Measurements from ENCODE around the gene KLHL26.

The KLHL26 gene

DNA sequence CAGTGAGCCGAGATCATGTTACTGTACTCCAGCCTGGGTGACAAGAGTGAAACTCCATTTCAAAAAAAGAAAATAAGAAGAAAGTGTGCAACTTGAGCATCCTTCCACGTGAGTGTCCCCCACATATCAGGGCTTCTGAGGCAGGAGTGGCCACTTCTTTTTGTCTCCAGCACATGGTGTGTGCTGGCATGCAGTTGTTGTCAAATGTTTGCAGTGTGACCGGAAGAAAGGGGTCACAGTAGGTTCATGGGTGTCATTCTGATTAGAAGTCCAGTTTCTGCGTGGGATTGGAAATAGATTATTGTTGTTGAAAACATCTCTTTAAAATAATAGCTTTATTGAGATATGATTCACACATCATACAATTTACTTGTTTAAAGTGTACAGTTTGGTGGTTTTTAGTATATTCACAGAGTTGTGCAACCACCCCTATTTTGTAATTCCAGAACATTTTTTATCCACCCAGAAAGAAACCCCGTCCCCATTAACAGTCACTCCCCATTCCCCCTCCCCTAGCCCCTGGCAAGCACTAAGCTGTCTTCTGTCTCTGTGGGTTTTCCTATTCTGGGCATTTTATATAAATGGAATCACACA lies 48.9 kb downstream of the KLHL26 start:
- H3K4me1 ChIP-seq, result peaks cover 34 to 74% (median 49%) of the 10 kb centered on the region in 10 experiments
- H3K4me2 ChIP-seq, result peak overlapping the region in 8 of 11 experiments; percentile 97 to 100 (median 98); a peak in 9 of 22 replicates
- no peak overlapping the region for H3K27ac ChIP-seq

GRCh38 chr19:18687740-18688465 lies 51.1 kb downstream of the KLHL26 start:
- Histone ChIP-seq H3K4me3 (no peak overlapping the region), H3K4me2 (peak overlapping the region in 4 of 11 experiments; percentile 10 to 37 (median 20); a peak in 6 of 22 replicates), H4K20me1 (peaks cover 27 to 90% (median 78%) of the 10 kb centered on the region in 11 experiments; a peak in 21 of 22 replicates), H3K36me3 (peaks cover 0 to 22% (median 0%) of the 10 kb centered on the region in 11 experiments; a peak in 5 of 22 replicates), H3K27me3 (no peaks in the 10 kb centered on the region), H3K27ac (no peak overlapping the region), H3K9ac (no peak overlapping the region), H3K4me1 (peaks cover 25 to 54% (median 40%) of the 10 kb centered on the region in 10 experiments), H3K9me3 (replicated peaks in 1 of 11) (0 out of 22 replicates have a peak, but pooled peaks cover 0 to 6% (median 0%) of the 10 kb centered on the region in 11 experiments)
- no peak for TF ChIP-seq Cebpa-rat (IDR thresholded peaks at IDR 0.05)

More for the DNA sequence above, 48.9 kb downstream of the KLHL26 start:
- TF ChIP-seq Cebpa-rat (IDR thresholded peaks at IDR 0.05), result no peak
- Histone ChIP-seq H3K36me3 (peaks cover 0 to 22% (median 0%) of the 10 kb centered on the region in 11 experiments; a peak in 5 of 22 replicates), H4K20me1 (peaks cover 20 to 68% (median 60%) of the 10 kb centered on the region in 11 experiments; a peak in 21 of 22 replicates), H3K9me3 (replicated peaks in 1 of 11) (0 out of 22 replicates have a peak, but pooled peaks cover 0 to 6% (median 0%) of the 10 kb centered on the region in 11 experiments), H3K27me3 (no peaks in the 10 kb centered on the region), H3K9ac (0 out of 22 replicates have a peak overlapping the region, but pooled peaks of 1 of the 11 experiments have one; percentile 30), H3K4me3 (no peak overlapping the region)

GRCh38 chr19:18696023-18696422 lies 59.2 kb downstream of the KLHL26 start:
- Histone ChIP-seq H3K4me2 (peak overlapping the region in 2 of 11 experiments; percentile 8 to 13; a peak in 1 of 22 replicates), H3K9ac (no peak overlapping the region), H3K4me3 (no peak overlapping the region), H3K36me3 (peaks cover 0 to 8% (median 0%) of the 10 kb centered on the region in 11 experiments; a peak in 2 of 22 replicates), H3K27ac (no peak overlapping the region), H4K20me1 (peaks cover 77 to 100% (median 96%) of the 10 kb centered on the region in 11 experiments), H3K9me3 (replicated peaks in 1 of 11) (no peaks in the 10 kb centered on the region), H3K4me1 (peaks cover 33 to 66% (median 43%) of the 10 kb centered on the region in 10 experiments), H3K27me3 (no peaks in the 10 kb centered on the region)
- no peak for TF ChIP-seq Cebpa-rat (IDR thresholded peaks at IDR 0.05)

DNA sequence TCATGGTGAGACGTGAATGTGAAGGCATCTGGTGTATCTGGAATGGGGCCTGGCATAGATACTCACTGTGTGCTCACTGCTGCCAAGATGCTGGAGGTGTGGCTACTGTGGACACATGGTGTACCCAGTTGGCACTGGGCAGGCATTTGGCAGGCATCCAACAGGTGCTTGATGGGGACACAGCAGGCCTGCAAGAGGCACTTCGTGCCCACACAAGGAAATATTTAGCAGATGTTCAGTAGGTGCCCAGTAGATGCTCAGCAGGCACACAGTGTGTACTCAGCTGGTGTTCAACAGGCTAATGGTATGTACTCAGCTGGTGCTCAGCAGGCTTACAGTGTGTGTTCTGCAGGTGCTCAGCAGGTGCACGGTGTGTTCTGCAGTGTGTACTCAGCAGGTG lies 60.9 kb downstream of the KLHL26 start:
- H4K20me1 ChIP-seq, result peaks cover 83 to 100% (median 96%) of the 10 kb centered on the region in 11 experiments
- H3K9me3 ChIP-seq (replicated peaks in 1 of 11), result no peaks in the 10 kb centered on the region
- no peak overlapping the region for H3K9ac ChIP-seq
- H3K27me3 ChIP-seq, result no peaks in the 10 kb centered on the region
- no peak overlapping the region for H3K27ac ChIP-seq
- TF ChIP-seq Cebpa-rat (IDR thresholded peaks at IDR 0.05), result no peak
- H3K4me3 ChIP-seq, result no peak overlapping the region
- peak overlapping the region in 10 of 11 experiments; percentile 84 to 98 (median 94); a peak in 10 of 22 replicates for H3K4me2 ChIP-seq
- peaks cover 0 to 8% (median 0%) of the 10 kb centered on the region in 11 experiments; a peak in 2 of 22 replicates for H3K36me3 ChIP-seq
- H3K4me1 ChIP-seq, result peaks cover 46 to 75% (median 55%) of the 10 kb centered on the region in 10 experiments

DNA sequence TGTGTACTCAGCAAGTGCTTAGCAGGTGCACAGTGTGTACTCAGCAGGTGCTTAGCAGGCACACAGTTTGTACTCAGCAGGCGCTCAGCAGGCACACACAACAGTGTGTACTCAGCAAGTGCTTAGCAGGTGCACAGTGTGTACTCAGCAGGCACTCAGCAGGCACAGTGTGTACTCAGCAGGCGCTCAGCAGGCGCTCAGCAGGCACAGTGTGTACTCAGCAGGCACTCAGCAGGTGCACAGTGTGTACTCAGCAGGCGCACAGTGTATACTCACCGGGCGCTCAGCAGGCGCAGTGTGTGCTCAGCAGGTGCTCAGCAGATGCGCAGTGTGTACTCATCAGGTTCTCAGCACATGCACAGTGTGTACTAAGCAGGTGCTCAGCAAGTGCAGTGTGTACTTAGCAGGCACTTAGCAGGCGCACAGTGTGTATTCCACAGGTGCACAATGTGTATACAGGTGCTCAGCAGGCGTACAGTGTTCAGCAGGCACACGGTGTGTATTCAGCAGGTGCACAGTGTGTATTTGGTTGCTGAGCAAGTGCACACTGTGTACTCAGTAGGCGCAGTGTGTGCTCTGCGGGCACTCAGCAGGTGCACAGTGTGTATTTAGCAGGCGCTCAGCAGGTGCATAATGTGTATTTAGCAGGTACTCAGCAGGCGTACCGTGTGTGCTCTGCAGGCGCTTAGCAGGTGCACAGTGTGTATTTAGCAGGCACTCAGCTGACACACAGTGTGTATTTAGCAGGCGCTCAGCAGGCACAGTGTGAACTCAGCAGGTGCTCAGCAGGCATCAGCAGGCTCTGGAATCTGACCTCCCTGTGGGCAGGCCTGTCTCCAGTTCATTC lies 61.7 kb downstream of the KLHL26 start:
- peaks cover 0 to 8% (median 0%) of the 10 kb centered on the region in 11 experiments; a peak in 2 of 22 replicates for H3K36me3 ChIP-seq
- no peak overlapping the region for H3K27ac ChIP-seq
- peaks cover 46 to 77% (median 55%) of the 10 kb centered on the region in 10 experiments for H3K4me1 ChIP-seq
- H3K27me3 ChIP-seq, result no peaks in the 10 kb centered on the region
- no peak for TF ChIP-seq Cebpa-rat (IDR thresholded peaks at IDR 0.05)
- peak overlapping the region in 1 of 11 experiments; percentile 71; a peak in 1 of 22 replicates for H3K9ac ChIP-seq
- peak overlapping the region; percentile 84 to 98 (median 93); a peak in 21 of 22 replicates for H3K4me2 ChIP-seq
- H3K4me3 ChIP-seq, result no peak overlapping the region
- H4K20me1 ChIP-seq, result peaks cover 92 to 100% (median 99%) of the 10 kb centered on the region in 11 experiments
- H3K9me3 ChIP-seq (replicated peaks in 1 of 11), result no peaks in the 10 kb centered on the region

- no peak for TF ChIP-seq Cebpa-rat (IDR thresholded peaks at IDR 0.05)
- H4K20me1 ChIP-seq, result peaks cover 93 to 100% (median 99%) of the 10 kb centered on the region in 11 experiments
- H3K4me1 ChIP-seq, result peaks cover 46 to 73% (median 55%) of the 10 kb centered on the region in 10 experiments
- H3K36me3 ChIP-seq, result peaks cover 0 to 8% (median 0%) of the 10 kb centered on the region in 11 experiments; a peak in 2 of 22 replicates
- H3K9me3 ChIP-seq (replicated peaks in 1 of 11), result no peaks in the 10 kb centered on the region
- H3K4me2 ChIP-seq, result peak overlapping the region; percentile 84 to 98 (median 93)
- H3K9ac ChIP-seq, result peak overlapping the region; percentile 44 to 71 (median 64); a peak in 20 of 22 replicates
- peak overlapping the region in 10 of 11 experiments; percentile 11 to 74 (median 61); a peak in 15 of 22 replicates for H3K27ac ChIP-seq
- H3K4me3 ChIP-seq, result peak overlapping the region; percentile 43 to 67 (median 53); a peak in 12 of 20 replicates
- H3K27me3 ChIP-seq, result no peaks in the 10 kb centered on the region
Measured at GRCh38 chr19:18699403-18700054, 62.7 kb downstream of the KLHL26 start.

DNA sequence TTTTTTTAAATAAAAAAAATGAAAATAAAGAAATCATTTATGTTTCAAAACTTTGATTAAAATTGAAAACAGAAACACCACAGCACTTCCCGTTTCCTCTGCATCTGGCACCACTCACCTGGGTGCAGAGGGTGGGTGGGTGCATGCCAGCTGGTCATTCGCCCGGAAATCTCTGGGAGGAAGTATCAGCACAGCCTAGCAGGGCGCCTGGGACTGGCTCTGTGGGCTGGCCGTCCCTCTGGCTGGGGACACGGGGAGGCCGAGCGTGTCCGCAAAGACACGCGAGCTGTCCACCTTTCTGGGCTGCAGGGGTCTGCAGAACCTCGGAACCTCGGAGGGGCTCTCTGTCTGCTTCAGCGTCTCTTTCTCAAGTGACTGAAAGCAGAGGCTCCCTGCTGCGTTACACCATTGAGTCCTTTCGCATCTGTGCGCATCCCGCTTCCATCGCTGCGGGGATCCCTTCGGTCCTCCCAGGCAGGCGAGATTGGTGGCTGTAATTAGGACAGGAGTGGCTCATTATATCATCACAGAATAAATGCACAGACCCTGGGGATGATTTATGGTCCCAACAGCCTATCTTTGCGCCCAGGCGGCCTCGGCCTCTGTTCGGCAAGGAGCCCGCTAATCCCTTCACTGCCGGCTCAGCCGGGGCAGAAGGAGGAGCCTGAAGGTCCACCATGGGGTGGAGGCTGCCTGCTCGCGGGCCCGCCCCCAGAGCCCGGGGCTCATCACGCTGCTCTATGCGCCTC lies 63.8 kb downstream of the KLHL26 start:
- TF ChIP-seq Cebpa-rat (IDR thresholded peaks at IDR 0.05), result no peak
- Histone ChIP-seq H3K9me3 (replicated peaks in 1 of 11) (no peaks in the 10 kb centered on the region), H3K4me1 (peaks cover 46 to 69% (median 55%) of the 10 kb centered on the region in 10 experiments), H3K4me2 (peak overlapping the region; percentile 84 to 98 (median 93)), H3K9ac (peak overlapping the region; percentile 16 to 71 (median 64); a peak in 20 of 22 replicates), H3K27ac (peak overlapping the region in 10 of 11 experiments; percentile 15 to 74 (median 64); a peak in 18 of 22 replicates), H4K20me1 (peaks cover 91 to 99% (median 96%) of the 10 kb centered on the region in 11 experiments), H3K4me3 (peak overlapping the region; percentile 43 to 67 (median 53)), H3K36me3 (peaks cover 0 to 8% (median 0%) of the 10 kb centered on the region in 11 experiments; a peak in 2 of 22 replicates), H3K27me3 (no peaks in the 10 kb centered on the region)
